Stomach (tissue), 9 donors: ENCODE data around the gene BMP3. TPM values are rescaled to one million over a fixed set of nuclear protein-coding genes. Genes with fewer than 3 reads are reported as not detected.

Source experiments
- DNase-seq, 2 donors: peaks; one replicate each; pipeline versions ENCODE4 v3.0.0 to v3.0.0-alpha.2; 2013 to 2019
- H3K27ac ChIP-seq, 5 donors: fragments of 200-600 bp in 4 of 5; sonication (generic) in 4 of 5; one replicate each; pipeline ENCODE4 v1.5.1; 2013 to 2019; ENCODE audit warnings: mild to moderate bottlenecking in 1 of 5, moderate library complexity in 1 of 5
- H3K27me3 ChIP-seq, 3 donors: fragments of 200-600 bp; sonication (generic); one replicate each; pipeline ENCODE4 v1.5.1; 2017 to 2019; ENCODE audit warnings: mixed run types in 1 of 3
- H3K36me3 ChIP-seq, 4 donors: fragments of 200-600 bp; sonication (generic); 1 replicate in 3 of 4; 2 replicates in 1 of 4; pipeline ENCODE4 v1.5.1; 2016 to 2019
- H3K4me1 ChIP-seq, 4 donors: fragments of 200-600 bp; sonication (generic); one replicate each; pipeline ENCODE4 v1.5.1; 2016 to 2019
- H3K4me3 ChIP-seq, 4 donors: fragments of 200-600 bp; sonication (generic) in 3 of 4; one replicate each; pipeline ENCODE4 v1.5.1; 2016 to 2019; ENCODE audit warnings: mild to moderate bottlenecking in 1 of 4
- H3K9me3 ChIP-seq, 4 donors: fragments of 200-600 bp; sonication (generic); one replicate each; pipeline ENCODE4 v1.5.1; 2016 to 2019
- EP300 ChIP-seq: sonication (generic); formaldehyde crosslinking; IDR thresholded peaks from one replicate; pipeline ENCODE4 v1.6.1; 2017; ENCODE audit warnings: antibody characterized with exemption
- POLR2A ChIP-seq, 4 donors: fragments of 450-650 bp; IDR thresholded peaks; one replicate each; pipeline ENCODE4 v1.6.1; 2016; ENCODE audit warnings: antibody characterized with exemption in 4 of 4, control low read depth in 2 of 4, mild to moderate bottlenecking in 1 of 4, moderate library complexity in 1 of 4
- POLR2AphosphoS5 ChIP-seq, 3 donors: sonication (generic); formaldehyde crosslinking; IDR thresholded peaks; one replicate each; pipeline ENCODE4 v1.6.1; 2016; ENCODE audit warnings: antibody characterized with exemption in 3 of 3
- WGBS, 5 donors: extraction: QIAGEN DNeasy Blood & Tissue Kit in 3 of 5; methylation state at CpG; one replicate each; pipeline versions ENCODE4 v1.1.5 to v1.1.7; 2013 to 2018; 5-methylcytosine and 5-hydroxymethylcytosine counted together
- intact Hi-C: fragments of 100-400 bp; cut with DNase I; formaldehyde crosslinking; loops from one replicate; pipeline ENCODE4 v1.15.1; 2023; ENCODE audit warnings: low total_unique reads
- polyA plus RNA-seq, 3 donors: library from polyadenylated mRNA; stranded (reverse); fragments of 200-250 nt; gene quantifications; one replicate each; pipeline ENCODE4 v1.2.3, GENCODE V29; 2013
- total RNA-seq, 5 donors: library from RNA; depleted of rRNA; stranded (reverse); fragments of >200 nt; gene quantifications; one replicate each; pipeline versions ENCODE4 v1.1.0 to v1.2.3, GENCODE V29; 2014 to 2016
- TF ChIP-seq, protein P1 (sequence below), 7 experiments: fragments of 450-650 bp in 4 of 7; fragments of 200-600 bp in 3 of 7; sonication (generic) in 3 of 7; IDR thresholded peaks; one replicate each; pipeline ENCODE4 v1.5.1; 2016 to 2019; ENCODE audit warnings: antibody characterized with exemption in 7 of 7, control low read depth in 2 of 7, mild to moderate bottlenecking in 1 of 7
- donor health status: healthy with polysubstance abuse.
- donor health status: Bipolar disorder and iron deficiency.
- donor health status: healthy.

BMP3 gene
- total and polyA plus RNA-seq, 8 donors = 0.15 to 36.9 (median 2.3) TPM; not detected in 1

DNA sequence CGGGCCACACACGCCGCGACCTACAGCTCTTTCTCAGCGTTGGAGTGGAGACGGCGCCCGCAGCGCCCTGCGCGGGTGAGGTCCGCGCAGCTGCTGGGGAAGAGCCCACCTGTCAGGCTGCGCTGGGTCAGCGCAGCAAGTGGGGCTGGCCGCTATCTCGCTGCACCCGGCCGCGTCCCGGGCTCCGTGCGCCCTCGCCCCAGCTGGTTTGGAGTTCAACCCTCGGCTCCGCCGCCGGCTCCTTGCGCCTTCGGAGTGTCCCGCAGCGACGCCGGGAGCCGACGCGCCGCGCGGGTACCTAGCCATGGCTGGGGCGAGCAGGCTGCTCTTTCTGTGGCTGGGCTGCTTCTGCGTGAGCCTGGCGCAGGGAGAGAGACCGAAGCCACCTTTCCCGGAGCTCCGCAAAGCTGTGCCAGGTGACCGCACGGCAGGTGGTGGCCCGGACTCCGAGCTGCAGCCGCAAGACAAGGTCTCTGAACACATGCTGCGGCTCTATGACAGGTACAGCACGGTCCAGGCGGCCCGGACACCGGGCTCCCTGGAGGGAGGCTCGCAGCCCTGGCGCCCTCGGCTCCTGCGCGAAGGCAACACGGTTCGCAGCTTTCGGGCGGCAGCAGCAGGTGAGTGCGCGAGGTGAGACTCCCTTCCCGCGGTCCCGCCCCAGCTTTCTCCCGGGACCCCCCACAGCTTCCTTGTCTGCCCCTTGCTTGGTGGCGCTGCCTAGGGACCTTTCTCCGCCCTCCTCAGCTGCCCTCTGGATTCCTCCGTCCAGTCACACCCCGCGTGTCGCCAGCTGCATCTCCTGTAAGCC is 678 bp downstream of the BMP3 start:
- TF ChIP-seq EP300 = no peak
- TF ChIP-seq, protein P1, sequence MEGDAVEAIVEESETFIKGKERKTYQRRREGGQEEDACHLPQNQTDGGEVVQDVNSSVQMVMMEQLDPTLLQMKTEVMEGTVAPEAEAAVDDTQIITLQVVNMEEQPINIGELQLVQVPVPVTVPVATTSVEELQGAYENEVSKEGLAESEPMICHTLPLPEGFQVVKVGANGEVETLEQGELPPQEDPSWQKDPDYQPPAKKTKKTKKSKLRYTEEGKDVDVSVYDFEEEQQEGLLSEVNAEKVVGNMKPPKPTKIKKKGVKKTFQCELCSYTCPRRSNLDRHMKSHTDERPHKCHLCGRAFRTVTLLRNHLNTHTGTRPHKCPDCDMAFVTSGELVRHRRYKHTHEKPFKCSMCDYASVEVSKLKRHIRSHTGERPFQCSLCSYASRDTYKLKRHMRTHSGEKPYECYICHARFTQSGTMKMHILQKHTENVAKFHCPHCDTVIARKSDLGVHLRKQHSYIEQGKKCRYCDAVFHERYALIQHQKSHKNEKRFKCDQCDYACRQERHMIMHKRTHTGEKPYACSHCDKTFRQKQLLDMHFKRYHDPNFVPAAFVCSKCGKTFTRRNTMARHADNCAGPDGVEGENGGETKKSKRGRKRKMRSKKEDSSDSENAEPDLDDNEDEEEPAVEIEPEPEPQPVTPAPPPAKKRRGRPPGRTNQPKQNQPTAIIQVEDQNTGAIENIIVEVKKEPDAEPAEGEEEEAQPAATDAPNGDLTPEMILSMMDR (IDR thresholded peaks at IDR 0.05) = no peak
- no peak for TF ChIP-seq POLR2AphosphoS5 (IDR thresholded peaks at IDR 0.05)
- TF ChIP-seq POLR2A (IDR thresholded peaks at IDR 0.05) = no peak
- peak in 1 of 2 donors; percentile 60 for DNase-seq
- H3K27ac ChIP-seq = peak overlapping the region in 1 of 5 donors; percentile 47
- peaks cover 5 to 24% (median 17%) of the 10 kb centered on the region in 4 donors for H3K4me1 ChIP-seq
- no peaks in the 10 kb centered on the region for H3K9me3 ChIP-seq
- intact Hi-C loops = no loop called here
- no peaks in the 10 kb centered on the region for H3K36me3 ChIP-seq
- peaks cover 10 to 70% (median 59%) of the 10 kb centered on the region in 3 donors for H3K27me3 ChIP-seq
- peak overlapping the region; percentile 42 to 46 (median 44) for H3K4me3 ChIP-seq
- 1 to 3% (median 3%) methylated on average over 10 to 77 of the region's 77 CpGs for WGBS, 5 donors

DNA sequence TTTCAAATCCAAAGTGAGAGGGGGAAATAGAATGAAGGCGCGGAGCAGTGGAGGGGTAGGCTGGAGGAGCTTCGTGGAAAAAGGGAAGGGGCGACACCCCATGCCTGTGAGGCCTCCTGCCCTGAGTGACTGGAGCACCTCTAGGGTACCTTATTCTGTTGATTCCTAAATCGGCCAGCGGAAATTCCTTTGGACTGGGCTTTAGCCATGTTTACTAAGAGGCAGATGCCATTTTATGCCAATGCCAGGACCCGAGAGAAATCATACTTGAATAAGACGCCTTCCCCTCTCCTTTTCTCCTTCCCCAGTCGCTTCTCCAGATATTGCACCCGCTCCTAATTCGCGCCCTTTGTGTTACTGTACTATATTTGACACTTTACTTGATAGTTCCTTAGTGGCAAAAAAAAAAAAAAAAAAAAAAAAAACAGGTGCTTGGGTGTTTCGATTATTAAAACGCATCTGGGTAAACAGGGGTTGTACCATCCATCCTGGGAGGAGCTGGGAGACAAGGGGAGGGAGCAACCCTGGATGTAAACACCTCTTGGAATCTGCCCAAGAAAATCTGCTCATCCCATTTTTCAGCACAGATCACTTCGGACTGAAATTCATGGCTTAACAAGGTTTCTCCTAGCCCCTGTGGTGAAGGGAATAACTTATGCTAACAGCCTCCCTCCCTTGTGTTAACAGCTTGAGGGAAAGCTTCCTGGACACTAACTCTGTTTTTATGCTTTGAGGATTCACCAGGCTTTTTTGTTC is 1.5 kb downstream of the BMP3 start:
- H3K4me1 ChIP-seq = peaks cover 5 to 24% (median 17%) of the 10 kb centered on the region in 4 donors
- H3K9me3 ChIP-seq = no peaks in the 10 kb centered on the region
- no peaks in the 10 kb centered on the region for H3K36me3 ChIP-seq
- no peak for TF ChIP-seq POLR2A (IDR thresholded peaks at IDR 0.05)
- no peak for TF ChIP-seq EP300
- TF ChIP-seq, protein P1 (IDR thresholded peaks at IDR 0.05) = no peak
- no peak for TF ChIP-seq POLR2AphosphoS5 (IDR thresholded peaks at IDR 0.05)
- intact Hi-C loops = no loop called here
- 14 to 30% (median 19%) methylated on average over 15 of the region's 15 CpGs for WGBS, 5 donors
- H3K4me3 ChIP-seq = peak overlapping the region in 3 of 4 donors; percentile 42 to 46 (median 42)
- peak in 1 of 2 donors; percentile 23 for DNase-seq
- peaks cover 10 to 67% (median 55%) of the 10 kb centered on the region in 3 donors for H3K27me3 ChIP-seq
- no peak overlapping the region for H3K27ac ChIP-seq

DNA sequence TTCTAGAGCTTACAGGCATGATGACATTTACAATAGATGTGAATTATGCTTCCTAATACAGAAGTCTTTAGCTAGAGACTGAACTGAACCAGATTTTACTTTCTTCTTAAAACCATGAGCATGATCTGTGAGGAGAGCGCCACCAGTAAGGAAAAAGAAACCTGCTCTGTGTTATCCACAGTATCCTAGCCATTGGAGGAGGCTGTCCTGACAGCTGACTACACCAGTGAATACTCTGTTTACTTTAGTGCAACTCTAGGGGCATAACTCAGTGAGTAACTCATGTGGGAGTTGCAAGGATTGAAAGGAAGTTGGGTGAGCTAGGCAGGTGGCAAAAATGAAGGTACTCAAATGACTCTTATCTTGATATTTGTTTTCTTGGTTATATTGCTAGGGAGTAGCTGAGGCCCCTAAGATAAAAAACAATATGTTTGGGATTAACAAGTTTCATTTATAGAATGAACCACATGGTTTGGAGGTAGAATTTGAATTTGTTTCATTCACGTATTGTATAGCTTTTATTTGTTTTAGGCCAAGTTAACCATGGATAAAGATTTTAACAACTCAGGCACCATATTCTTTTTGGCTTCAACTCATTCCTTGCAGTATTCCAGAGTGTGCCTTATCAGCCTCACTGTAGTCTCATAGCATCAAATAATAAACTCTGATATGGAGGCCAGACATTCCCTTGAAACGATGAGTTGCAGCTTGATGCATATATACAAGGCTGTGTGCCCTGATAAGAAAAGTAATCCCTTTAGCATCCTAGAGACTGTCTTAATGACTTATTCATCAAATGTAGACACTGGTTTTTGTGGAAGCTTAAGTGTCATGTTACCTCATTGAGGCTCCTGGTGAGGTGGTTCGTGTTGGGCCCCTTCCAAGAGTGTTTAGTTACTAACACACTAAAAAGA is 2.5 kb downstream of the BMP3 start:
- Histone ChIP-seq H3K36me3 (no peaks in the 10 kb centered on the region), H3K27ac (no peak overlapping the region), H3K9me3 (no peaks in the 10 kb centered on the region), H3K4me1 (peaks cover 5 to 24% (median 17%) of the 10 kb centered on the region in 4 donors), H3K27me3 (peaks cover 10 to 60% (median 53%) of the 10 kb centered on the region in 3 donors), H3K4me3 (no peak overlapping the region)
- DNase-seq = peak in 1 of 2 donors; percentile 33
- intact Hi-C loops = no loop called here
- WGBS, 5 donors = 56 to 69% (median 67%) methylated on average over 4 of the region's 4 CpGs
- no peak for TF ChIP-seq EP300
- no peak for TF ChIP-seq POLR2AphosphoS5 (IDR thresholded peaks at IDR 0.05)
- TF ChIP-seq POLR2A (IDR thresholded peaks at IDR 0.05) = no peak
- TF ChIP-seq, protein P1 (IDR thresholded peaks at IDR 0.05) = no peak
